Peyer's patch (tissue), 4 donors: ENCODE results near the gene SLC36A3. TPM values are rescaled to one million over a fixed set of nuclear protein-coding genes. Genes with fewer than 3 reads are reported as not detected.
A peak's percentile ranks its signal among the peaks of the same experiment; 100 is the strongest.
"Not testable (repeated sequence)": the region's sequence is repeated elsewhere in the genome, so short reads cannot be mapped to it uniquely, and the experiment has no call there.

Source experiments
- DNase-seq, 3 donors: peaks; one replicate each; pipeline ENCODE4 v3.0.0-alpha.2; 2017 to 2019
- H3K27ac ChIP-seq, 4 donors: fragments of 200-600 bp; sonication (generic); one replicate each; pipeline ENCODE4 v1.5.1; 2016 to 2019
- H3K27me3 ChIP-seq, 2 donors: fragments of 200-600 bp; sonication (generic); one replicate each; pipeline ENCODE4 v1.5.1; 2019
- H3K36me3 ChIP-seq, 3 donors: fragments of 200-600 bp; sonication (generic); one replicate each; pipeline ENCODE4 v1.5.1; 2016 to 2019
- H3K4me1 ChIP-seq, 4 donors: fragments of 200-600 bp; sonication (generic); one replicate each; pipeline ENCODE4 v1.5.1; 2016 to 2019
- H3K4me3 ChIP-seq, 4 donors: fragments of 200-600 bp; sonication (generic); 1 replicate in 3 of 4; 2 replicates in 1 of 4; pipeline ENCODE4 v1.5.1; 2016 to 2019; ENCODE audit warnings: mild to moderate bottlenecking in 1 of 4
- H3K9me3 ChIP-seq, 4 donors: fragments of 200-600 bp; sonication (generic); one replicate each; pipeline ENCODE4 v1.5.1; 2016 to 2019; ENCODE audit warnings: mild to moderate bottlenecking in 1 of 4
- CTCF ChIP-seq, 6 experiments: fragments of 450-650 bp in 4 of 6; fragments of 200-600 bp in 2 of 6; sonication (generic) in 1 of 6; IDR thresholded peaks; one replicate each; pipeline ENCODE4 v1.5.1; 2017 to 2019; ENCODE audit warnings: antibody characterized with exemption in 6 of 6, mild to moderate bottlenecking in 3 of 6, moderate library complexity in 1 of 6
- POLR2A ChIP-seq, 2 donors: fragments of 450-650 bp; IDR thresholded peaks; one replicate each; pipeline ENCODE4 v1.5.1; 2017; ENCODE audit warnings: antibody characterized with exemption in 2 of 2, mild to moderate bottlenecking in 2 of 2, moderate library complexity in 2 of 2
- total RNA-seq, 4 donors: library from RNA; depleted of rRNA; stranded (reverse); fragments of >200 nt; gene quantifications; one replicate each; pipeline ENCODE4 v1.1.0, GENCODE V29; 2016

Gene SLC36A3
- total RNA-seq, 4 donors from 2014 or later, result not detected

GRCh38 chr5:151240924-151241635 lies 62.5 kb downstream of the SLC36A3 start:
- no peaks in the 10 kb centered on the region for H3K27me3 ChIP-seq

GRCh38 chr5:151240268-151240835 lies 63.2 kb downstream of the SLC36A3 start:
- H3K36me3 ChIP-seq, H3K27me3 ChIP-seq, H3K9me3 ChIP-seq, H3K4me1 ChIP-seq, DNase-seq, H3K4me3 ChIP-seq: not testable (repeated sequence)
- H3K27ac ChIP-seq, result peak overlapping the region in 1 of 4 donors; percentile 8

More at GRCh38 chr5:151240924-151241635, 62.5 kb downstream of the SLC36A3 start:
- DNase-seq, result no peak
- Histone ChIP-seq H3K4me3 (no peak overlapping the region), H3K27ac (no peak overlapping the region), H3K4me1 (no peaks in the 10 kb centered on the region), H3K36me3 (no peaks in the 10 kb centered on the region), H3K9me3 (no peaks in the 10 kb centered on the region)
- no peak for TF ChIP-seq CTCF (IDR thresholded peaks at IDR 0.05)
- no peak for TF ChIP-seq POLR2A (IDR thresholded peaks at IDR 0.05)

- H3K27me3 ChIP-seq, result no peaks in the 10 kb centered on the region
- DNase-seq, result peak; percentile 63 to 92 (median 74)
- peaks cover 0 to 10% (median 8%) of the 10 kb centered on the region in 4 donors for H3K4me1 ChIP-seq
- no peaks in the 10 kb centered on the region for H3K36me3 ChIP-seq
- H3K27ac ChIP-seq, result peak overlapping the region in 2 of 4 donors; percentile 55 to 62
- H3K9me3 ChIP-seq, result no peaks in the 10 kb centered on the region
- H3K4me3 ChIP-seq, result no peak overlapping the region
- no peak for TF ChIP-seq POLR2A (IDR thresholded peaks at IDR 0.05)
- TF ChIP-seq CTCF (IDR thresholded peaks at IDR 0.05), result peak; percentile 58 to 79 (median 66)
These were observed 64.2 kb downstream of the SLC36A3 start for GRCh38 chr5:151239237-151239861.

- H3K27ac ChIP-seq, result peak overlapping the region in 3 of 4 donors; percentile 23 to 62 (median 55)
- no peaks in the 10 kb centered on the region for H3K27me3 ChIP-seq
- peak overlapping the region in 1 of 4 donors; percentile 23 for H3K4me3 ChIP-seq
- TF ChIP-seq CTCF (IDR thresholded peaks at IDR 0.05), result no peak
- peak in 2 of 3 donors; percentile 65 to 77 for DNase-seq
- H3K4me1 ChIP-seq, result peaks cover 0 to 17% (median 11%) of the 10 kb centered on the region in 4 donors
- H3K9me3 ChIP-seq, result no peaks in the 10 kb centered on the region
- no peaks in the 10 kb centered on the region for H3K36me3 ChIP-seq
These were observed 65.2 kb downstream of the SLC36A3 start for GRCh38 chr5:151238303-151238741.

DNA sequence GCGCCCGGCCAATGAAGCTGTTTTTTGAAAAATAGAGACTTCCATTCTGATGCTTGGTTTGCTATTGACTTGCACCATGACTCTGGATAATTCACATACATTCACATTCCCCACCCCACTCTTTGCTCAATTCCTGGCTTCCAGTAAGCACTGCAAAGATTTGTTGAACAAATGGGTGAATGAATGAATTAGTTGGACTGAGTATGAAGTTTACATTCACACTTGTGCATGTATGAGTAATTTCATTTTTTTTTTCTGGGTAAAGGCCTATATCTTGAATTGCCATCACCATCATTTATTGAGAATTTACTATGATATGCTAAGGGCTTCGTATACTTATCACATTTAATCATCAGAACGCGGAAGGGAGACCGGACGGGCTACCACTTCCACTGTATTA lies 65.9 kb downstream of the SLC36A3 start:
- no peak for DNase-seq
- TF ChIP-seq CTCF (IDR thresholded peaks at IDR 0.05), result no peak
- no peak for TF ChIP-seq POLR2A (IDR thresholded peaks at IDR 0.05)
- Histone ChIP-seq H3K9me3 (no peaks in the 10 kb centered on the region), H3K27ac (peak overlapping the region in 2 of 4 donors; percentile 55 to 62), H3K4me3 (peak overlapping the region in 1 of 4 donors; percentile 23), H3K4me1 (peaks cover 0 to 20% (median 11%) of the 10 kb centered on the region in 4 donors), H3K27me3 (no peaks in the 10 kb centered on the region), H3K36me3 (no peaks in the 10 kb centered on the region)

DNA sequence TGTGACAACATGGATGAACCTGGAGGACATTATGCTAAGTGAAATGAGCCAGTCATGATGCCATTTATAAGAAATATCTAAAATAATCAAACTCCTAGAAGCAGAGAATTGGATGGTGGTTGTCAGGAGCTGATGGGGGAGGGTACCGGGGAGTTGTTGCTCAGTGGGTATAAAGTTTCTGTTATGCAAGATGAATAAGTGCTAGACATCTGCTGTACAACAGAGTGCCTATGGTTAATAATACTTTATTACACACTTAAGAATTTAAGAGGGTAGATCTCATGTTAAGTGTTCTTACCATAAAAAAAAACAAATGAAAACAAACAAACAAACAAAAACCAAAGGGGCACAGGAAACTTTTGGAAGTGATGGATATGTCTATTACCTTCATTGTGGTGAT lies 66.7 kb downstream of the SLC36A3 start:
- peaks cover 0 to 20% (median 11%) of the 10 kb centered on the region in 4 donors for H3K4me1 ChIP-seq
- no peak overlapping the region for H3K27ac ChIP-seq
- no peak overlapping the region for H3K4me3 ChIP-seq
- no peak for TF ChIP-seq POLR2A (IDR thresholded peaks at IDR 0.05)
- no peak for TF ChIP-seq CTCF (IDR thresholded peaks at IDR 0.05)
- H3K9me3 ChIP-seq, result no peaks in the 10 kb centered on the region
- DNase-seq, result no peak
- H3K36me3 ChIP-seq, result no peaks in the 10 kb centered on the region
- no peaks in the 10 kb centered on the region for H3K27me3 ChIP-seq

- not testable (repeated sequence) for H3K4me3 ChIP-seq
These were observed 68.4 kb downstream of the SLC36A3 start for GRCh38 chr5:151235239-151235571.

More at GRCh38 chr5:151235239-151235571, 68.4 kb downstream of the SLC36A3 start:
- not testable (repeated sequence) for DNase-seq, H3K36me3 ChIP-seq, H3K9me3 ChIP-seq, H3K27me3 ChIP-seq
- H3K4me1 ChIP-seq, result peaks cover 0 to 20% (median 11%) of the 10 kb centered on the region in 4 donors
- H3K27ac ChIP-seq, result peak overlapping the region; percentile 36 to 75 (median 66)
